GM10266 (cell line): ENCODE measurements around the gene DGCR2.
"Not testable (repeated sequence)": the region's sequence is repeated elsewhere in the genome, so short reads cannot be mapped to it uniquely, and the experiment has no call there.

Experiments
- DNase-seq: peaks from one replicate; pipeline ENCODE4 v3.0.0; 2012; ENCODE audit errors: extremely low spot score
- TF ChIP-seq, protein P1 (sequence below): IDR thresholded peaks from 2 replicates; pipeline ENCODE4 v1.5.1; 2012; ENCODE audit warnings: mild to moderate bottlenecking, low read depth; ENCODE audit not compliant: control insufficient read depth, insufficient read depth; ENCODE audit errors: missing control alignments

The DGCR2 gene

DNA sequence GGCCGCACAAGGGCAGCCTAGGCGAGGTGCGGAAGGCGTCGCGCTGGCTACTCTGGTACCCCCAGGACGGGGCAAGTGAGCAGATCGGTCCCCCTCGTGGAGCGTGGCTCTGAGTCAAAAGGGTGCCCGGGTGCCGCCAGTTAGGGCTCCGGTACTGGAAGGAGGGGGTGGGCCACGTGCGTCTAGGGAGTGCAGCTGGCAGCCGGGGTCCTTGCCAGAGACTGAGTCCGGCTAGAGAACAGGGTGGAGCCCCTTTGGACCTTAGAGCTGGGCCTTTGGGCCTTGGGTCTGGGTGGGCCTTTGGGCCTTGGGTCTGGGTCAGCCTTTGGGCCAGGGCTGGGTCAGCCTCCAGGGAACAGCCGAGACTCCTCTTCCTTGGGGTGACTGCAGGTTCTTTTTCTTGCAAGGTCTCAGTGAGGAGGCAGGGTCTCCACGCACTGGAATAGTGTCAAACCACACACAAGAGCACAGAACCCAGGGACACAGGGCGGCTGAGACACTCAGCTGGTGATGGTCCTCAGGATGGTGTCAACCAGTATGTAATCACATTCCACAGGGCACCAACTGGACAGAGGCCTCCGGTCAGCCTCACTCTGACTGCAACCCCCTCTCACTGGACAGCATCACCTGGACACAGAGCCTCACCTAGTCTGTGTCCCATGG is 91.9 kb downstream of the DGCR2 start:
- not testable (repeated sequence) for DNase-seq

DNA sequence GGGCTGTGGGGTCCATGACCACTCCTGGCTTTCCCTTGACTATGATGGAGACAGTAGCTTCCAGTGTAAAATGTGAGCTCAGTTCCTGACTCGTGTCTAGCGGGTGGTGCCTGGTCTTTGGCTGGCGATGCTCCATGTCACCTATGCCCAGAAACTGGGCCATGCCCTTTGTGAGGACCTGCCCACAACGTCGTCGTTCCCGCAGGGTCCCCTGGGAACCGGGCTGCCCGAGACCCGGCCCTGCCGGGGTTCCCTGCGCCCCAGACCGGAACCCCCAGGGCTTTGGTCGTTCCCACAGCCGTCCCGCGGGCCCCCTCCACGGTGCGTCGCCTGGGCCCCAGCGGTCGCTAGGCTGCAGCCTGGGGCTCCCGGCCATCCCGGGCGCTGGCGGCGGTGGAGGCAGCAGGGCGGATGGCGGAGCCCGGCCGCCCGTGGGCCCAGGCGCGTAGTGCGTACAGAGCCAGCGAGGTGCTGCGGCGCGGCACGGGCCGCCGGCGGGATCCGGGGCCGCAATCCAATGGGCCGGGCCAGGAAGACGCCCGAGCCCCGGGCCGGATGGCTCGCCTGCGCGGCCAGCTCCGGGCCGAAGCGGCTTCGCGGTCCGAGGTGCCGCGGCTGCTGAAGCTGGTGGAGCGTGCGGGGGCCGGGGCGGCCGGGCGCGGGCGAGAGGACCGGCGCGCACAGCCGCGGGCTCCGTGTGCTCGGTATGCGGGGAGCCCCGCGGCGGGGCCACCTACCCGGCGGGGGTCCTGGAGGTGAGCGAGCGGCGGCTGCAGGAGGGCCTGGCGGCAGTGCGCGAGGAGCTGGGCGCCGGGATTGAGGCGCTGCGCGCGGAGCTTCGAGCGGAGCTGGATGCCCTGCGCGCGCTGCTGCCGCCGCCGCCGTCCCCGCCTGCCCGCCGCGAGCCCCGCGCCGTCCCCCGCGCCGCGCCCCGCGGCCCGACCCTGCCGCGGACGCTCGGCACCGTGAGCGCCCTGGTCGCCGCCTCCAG is 92.8 kb downstream of the DGCR2 start:
- DNase-seq, result not testable (repeated sequence)

DNA sequence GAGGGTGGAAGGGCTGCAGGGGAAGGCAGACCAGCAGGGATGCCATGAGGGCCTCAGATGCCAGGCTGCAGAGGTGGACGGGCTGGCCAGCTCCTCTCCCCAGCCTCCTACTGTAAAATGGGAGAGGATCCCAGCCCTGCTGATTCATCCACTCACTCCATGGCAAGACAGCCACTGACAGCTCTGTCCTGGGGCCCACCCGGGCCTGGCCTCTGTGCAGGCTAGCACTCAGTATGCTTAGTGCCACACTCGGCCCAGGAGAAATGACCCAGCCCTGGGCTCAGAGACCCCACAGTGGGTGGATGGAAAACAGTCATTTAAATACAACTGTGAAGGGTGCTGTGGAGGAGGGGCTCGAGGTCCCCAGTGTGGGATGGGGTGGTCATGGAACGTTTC is 94.2 kb downstream of the DGCR2 start:
- not testable (repeated sequence) for DNase-seq

DNA sequence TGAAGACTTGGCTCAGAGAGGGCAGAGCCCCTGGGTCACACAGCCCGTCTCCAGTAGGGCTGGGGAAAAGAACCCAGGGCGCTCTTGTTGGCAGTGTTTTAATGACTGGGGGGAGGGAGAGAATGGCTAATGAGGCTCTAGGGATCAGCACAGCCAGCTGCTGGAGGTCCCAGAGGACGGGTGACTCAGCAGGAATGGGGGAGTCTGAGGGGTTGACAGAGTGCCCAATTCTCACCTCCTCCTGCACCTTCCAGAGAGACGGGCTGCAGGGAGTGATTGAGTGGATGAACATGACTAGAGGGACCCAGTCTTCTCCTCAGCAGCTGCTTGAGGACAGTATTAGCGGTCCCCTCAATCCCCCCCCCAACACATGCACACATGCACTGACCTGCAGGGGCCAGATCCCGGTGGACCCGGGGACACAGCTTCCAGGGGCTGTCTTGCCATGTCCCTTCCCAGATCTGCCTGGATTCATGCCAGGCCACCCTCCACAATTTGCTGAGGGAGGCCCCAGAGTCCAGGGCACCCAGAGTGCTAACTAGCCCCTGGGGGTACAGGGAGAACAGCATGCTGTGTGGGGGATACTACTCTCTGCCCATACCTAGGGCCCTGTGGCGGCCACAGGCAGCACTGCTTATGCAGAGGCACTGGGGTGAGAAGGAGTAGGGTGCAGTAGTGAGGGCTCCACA is 94.7 kb downstream of the DGCR2 start:
- not testable (repeated sequence) for DNase-seq

DNA sequence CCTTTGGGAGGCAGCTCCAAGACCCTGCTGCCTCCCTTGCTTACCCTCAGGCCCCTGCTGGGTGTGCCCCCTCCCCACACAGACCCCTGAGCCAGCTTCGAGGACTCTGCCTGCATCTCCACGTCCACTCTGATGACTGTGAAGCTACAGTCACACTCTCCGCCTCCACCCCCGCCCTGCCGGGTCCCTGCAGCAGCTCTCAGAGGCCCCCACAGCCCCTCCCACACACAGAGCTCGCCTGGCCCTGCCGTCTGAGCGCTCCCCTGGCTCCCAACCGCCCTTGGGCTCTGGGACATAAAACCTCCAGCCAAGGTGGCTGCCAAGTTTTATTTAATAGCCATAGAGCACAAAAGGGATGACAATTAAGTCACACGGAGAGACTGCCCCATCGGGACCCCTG is 96.1 kb downstream of the DGCR2 start:
- not testable (repeated sequence) for DNase-seq

DNA sequence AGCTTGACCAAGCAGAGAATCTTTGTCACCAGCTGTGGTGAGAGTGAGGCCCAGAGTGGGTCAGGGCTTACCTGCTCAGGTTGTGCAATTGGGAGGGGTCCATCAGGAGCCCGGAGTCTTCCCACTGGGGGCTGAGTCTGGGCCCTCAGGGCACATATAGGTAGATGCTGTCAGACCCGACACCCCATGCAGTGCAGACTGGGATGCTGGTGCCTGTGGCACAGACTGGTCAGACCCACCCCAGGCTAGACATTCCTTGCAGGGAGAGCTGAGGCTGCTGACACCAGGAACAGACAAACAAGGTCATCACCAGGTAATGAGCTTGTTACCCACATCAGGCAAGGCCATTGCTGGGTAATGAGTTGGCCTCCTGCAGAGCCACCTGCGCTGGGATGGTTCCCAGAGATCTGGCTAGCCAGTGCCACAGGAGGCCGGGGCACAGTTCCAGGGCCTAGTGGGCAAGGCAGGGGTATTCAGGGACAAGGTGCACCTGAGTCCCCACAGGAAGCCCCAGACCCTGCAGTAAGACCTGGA is 97.2 kb downstream of the DGCR2 start:
- not testable (repeated sequence) for DNase-seq

DNA sequence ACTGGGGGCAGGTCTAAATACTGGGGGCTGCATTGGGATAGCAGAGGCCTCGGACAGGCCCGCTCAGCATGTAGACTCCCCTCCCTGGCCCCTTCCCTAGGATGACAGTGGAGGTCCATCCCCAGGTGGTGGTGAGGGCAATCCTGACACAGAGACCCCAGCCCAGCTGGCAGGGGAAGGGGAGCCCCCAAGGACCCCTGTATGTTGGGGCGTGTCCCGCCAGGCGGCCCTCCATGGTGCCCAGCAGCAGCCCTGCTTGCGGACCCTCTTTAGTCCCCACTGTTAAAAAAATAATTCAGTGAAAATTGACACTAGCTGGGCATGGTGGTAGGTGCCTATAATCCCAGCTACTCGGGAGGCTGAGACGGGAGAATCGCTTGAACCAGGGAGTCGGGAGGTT is 98.3 kb downstream of the DGCR2 start:
- DNase-seq, result not testable (repeated sequence)

DNA sequence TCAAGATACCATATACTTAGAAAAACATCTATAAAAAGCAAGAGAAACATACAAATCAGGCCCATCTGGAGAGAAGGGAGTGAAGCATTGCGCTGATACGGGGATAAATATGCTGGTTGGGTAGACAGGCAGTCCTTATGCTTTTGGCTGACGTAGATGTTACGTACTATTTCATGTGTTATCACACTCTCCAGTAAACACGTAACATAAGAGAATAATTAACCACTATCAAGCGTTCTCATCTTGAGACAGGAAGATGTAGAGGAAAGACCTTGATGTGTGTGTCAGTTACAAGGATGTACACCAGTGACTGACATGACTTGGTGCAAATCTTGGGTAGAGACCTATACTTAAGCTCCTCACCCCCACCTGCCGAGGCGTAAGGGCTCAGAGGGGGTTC is 99.5 kb downstream of the DGCR2 start:
- TF ChIP-seq, protein P1, sequence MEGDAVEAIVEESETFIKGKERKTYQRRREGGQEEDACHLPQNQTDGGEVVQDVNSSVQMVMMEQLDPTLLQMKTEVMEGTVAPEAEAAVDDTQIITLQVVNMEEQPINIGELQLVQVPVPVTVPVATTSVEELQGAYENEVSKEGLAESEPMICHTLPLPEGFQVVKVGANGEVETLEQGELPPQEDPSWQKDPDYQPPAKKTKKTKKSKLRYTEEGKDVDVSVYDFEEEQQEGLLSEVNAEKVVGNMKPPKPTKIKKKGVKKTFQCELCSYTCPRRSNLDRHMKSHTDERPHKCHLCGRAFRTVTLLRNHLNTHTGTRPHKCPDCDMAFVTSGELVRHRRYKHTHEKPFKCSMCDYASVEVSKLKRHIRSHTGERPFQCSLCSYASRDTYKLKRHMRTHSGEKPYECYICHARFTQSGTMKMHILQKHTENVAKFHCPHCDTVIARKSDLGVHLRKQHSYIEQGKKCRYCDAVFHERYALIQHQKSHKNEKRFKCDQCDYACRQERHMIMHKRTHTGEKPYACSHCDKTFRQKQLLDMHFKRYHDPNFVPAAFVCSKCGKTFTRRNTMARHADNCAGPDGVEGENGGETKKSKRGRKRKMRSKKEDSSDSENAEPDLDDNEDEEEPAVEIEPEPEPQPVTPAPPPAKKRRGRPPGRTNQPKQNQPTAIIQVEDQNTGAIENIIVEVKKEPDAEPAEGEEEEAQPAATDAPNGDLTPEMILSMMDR, result no peak
- DNase-seq, result no peak

DNA sequence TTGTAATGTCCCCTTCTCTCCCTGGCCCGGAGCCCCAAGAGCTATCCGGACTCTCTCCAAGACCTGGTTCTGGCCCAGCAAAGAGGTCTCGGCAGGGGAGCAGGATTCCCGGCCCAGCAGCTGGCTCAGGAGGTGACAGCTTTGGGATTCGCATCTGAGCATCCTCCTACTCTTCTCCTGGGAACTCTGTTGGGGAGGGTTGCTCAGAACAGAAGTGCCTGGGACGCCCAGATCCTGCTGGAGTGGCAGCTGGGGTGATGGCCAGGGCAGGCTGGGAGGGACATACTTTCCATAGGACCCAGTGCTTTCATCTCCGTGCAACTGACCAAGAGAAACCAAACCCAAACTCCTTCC is 102.6 kb downstream of the DGCR2 start:
- no peak for DNase-seq
- TF ChIP-seq, protein P1, result no peak

DNA sequence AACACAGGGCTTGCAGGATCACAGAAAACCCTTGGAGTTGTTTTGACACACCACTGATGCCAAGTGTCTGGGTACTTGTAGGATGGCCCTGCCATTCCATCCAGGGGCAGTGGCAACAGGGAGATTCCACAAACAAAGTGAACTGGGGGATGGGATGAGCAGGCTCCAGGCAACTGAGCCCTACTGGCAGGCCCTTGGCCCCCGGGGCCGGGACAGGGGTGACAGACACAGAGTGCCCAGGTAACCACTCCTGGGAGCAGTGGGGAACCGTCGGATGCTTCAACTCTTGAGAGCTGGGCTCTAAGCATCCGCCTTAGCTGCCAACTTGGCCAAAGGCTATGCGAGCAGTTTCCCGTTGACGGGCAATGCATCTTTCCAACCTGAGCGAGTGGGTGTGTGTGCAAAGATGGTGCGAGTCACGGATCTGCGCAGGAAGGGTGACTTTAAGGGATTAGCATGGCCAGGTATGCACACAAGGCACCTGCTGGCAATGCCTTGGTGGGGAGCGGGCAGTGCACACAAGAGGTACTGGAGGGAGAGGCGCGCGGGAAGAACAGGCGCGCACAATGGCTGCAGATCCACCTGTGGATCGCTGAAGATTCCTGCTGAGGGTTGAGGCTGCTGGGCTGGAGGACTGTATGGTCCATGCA is 103.1 kb downstream of the DGCR2 start:
- TF ChIP-seq, protein P1, result no peak
- no peak for DNase-seq

DNA sequence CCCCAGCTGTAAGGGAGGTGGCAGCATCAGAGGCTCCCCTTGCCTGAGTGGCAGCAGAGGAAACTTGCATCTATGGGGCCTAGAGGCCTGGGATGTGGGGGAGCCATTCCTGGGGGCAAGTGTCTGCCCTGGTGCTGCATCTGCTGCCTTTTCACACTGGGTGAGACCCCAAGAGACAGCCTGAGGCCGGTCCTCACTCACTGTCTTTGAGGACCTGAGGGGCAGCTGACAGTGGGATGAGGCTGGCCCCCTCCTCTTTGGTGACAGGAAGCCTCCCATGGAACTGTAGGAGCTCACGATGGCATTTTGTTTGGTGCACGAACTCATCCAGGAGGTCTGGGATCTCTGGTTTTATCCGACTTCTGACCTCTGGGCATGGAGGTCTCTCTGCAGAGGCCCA is 104.0 kb downstream of the DGCR2 start:
- DNase-seq, result no peak

More for the DNA sequence above, 104.0 kb downstream of the DGCR2 start:
- TF ChIP-seq, protein P1, result no peak
